H9 (cell line): ENCODE data around the gene AXIN1. TPM values are rescaled to one million over a fixed set of nuclear protein-coding genes. Genes with fewer than 3 reads are reported as not detected.

Experiments
- DNase-seq: peaks from one replicate; pipeline ENCODE4 v3.0.0-alpha.2; 2017
- H2AFZ ChIP-seq: one replicate; pipeline ENCODE4 v1.6.1; 2013; ENCODE audit warnings: mild to moderate bottlenecking, low read length, control low read depth, moderate library complexity
- H2AK5ac ChIP-seq: 2 replicates; pipeline ENCODE4 v1.6.1; 2013; ENCODE audit warnings: low read length, control low read depth, mixed read lengths; ENCODE audit not compliant: insufficient read length
- H2BK120ac ChIP-seq: one replicate; pipeline ENCODE4 v1.6.1; 2013; ENCODE audit warnings: low read depth, mild to moderate bottlenecking, low read length, control low read depth, inconsistent platforms; ENCODE audit not compliant: poor library complexity, severe bottlenecking
- H2BK12ac ChIP-seq: 2 replicates; pipeline ENCODE4 v1.6.1; 2013; ENCODE audit warnings: low read length, control low read depth, mixed read lengths, low read depth; ENCODE audit not compliant: insufficient read length
- H2BK15ac ChIP-seq: 2 replicates; pipeline ENCODE4 v1.6.1; 2013; ENCODE audit warnings: low read depth, low read length, control low read depth
- H2BK20ac ChIP-seq: one replicate; pipeline ENCODE4 v1.6.1; 2013; ENCODE audit warnings: low read depth, mild to moderate bottlenecking, low read length, control low read depth, inconsistent platforms; ENCODE audit not compliant: poor library complexity, severe bottlenecking
- H2BK5ac ChIP-seq: 2 replicates; pipeline ENCODE4 v1.6.1; 2013; ENCODE audit warnings: low read length, control low read depth, mixed read lengths; ENCODE audit not compliant: insufficient read length
- H3K14ac ChIP-seq: 2 replicates; pipeline ENCODE4 v1.6.1; 2013; ENCODE audit warnings: low read length, control low read depth; ENCODE audit not compliant: insufficient read depth
- H3K18ac ChIP-seq: 2 replicates; pipeline ENCODE4 v1.6.1; 2013; ENCODE audit warnings: low read depth, mild to moderate bottlenecking, mixed read lengths, low read length, control low read depth; ENCODE audit not compliant: insufficient read length
- H3K23ac ChIP-seq: 2 replicates; pipeline ENCODE4 v1.6.1; 2013; ENCODE audit warnings: low read length, control low read depth, mixed read lengths, low read depth; ENCODE audit not compliant: insufficient read length
- H3K23me2 ChIP-seq: 2 replicates; pipeline ENCODE4 v1.6.1; 2013; ENCODE audit warnings: low read depth, mild to moderate bottlenecking, mixed read lengths, low read length, control low read depth; ENCODE audit not compliant: insufficient read length, poor library complexity, severe bottlenecking
- H3K27ac ChIP-seq: 2 replicates; pipeline ENCODE4 v1.5.1; 2013; ENCODE audit warnings: low read length, control low read depth, mixed read lengths, low read depth; ENCODE audit not compliant: insufficient read length
- H3K27me3 ChIP-seq: 2 replicates; pipeline ENCODE4 v1.6.1; 2013; ENCODE audit warnings: low read length, control low read depth, inconsistent platforms; ENCODE audit not compliant: insufficient read depth
- H3K4ac ChIP-seq: 2 replicates; pipeline ENCODE4 v1.6.1; 2013; ENCODE audit warnings: low read depth, mild to moderate bottlenecking, control low read depth, inconsistent platforms, low read length, moderate library complexity
- H3K4me1 ChIP-seq: 2 replicates; pipeline ENCODE4 v1.6.1; 2013; ENCODE audit warnings: low read length, control low read depth, inconsistent platforms; ENCODE audit not compliant: insufficient read depth
- H3K4me2 ChIP-seq: 2 replicates; pipeline ENCODE4 v1.6.1; 2013; ENCODE audit warnings: low read length, control low read depth, mixed read lengths; ENCODE audit not compliant: insufficient read length, insufficient read depth
- H3K56ac ChIP-seq: 2 replicates; pipeline ENCODE4 v1.6.1; 2013; ENCODE audit warnings: low read depth, mild to moderate bottlenecking, mixed read lengths, low read length, control low read depth; ENCODE audit not compliant: insufficient read length
- H3K79me1 ChIP-seq: 2 replicates; pipeline ENCODE4 v1.6.1; 2013; ENCODE audit warnings: low read depth, mild to moderate bottlenecking, moderate library complexity, low read length, control low read depth, inconsistent platforms; ENCODE audit not compliant: insufficient read depth, poor library complexity, severe bottlenecking
- H3K79me2 ChIP-seq: 2 replicates; pipeline ENCODE4 v1.6.1; 2013; ENCODE audit warnings: low read length, control low read depth, inconsistent platforms; ENCODE audit not compliant: insufficient read depth
- H3K9ac ChIP-seq: 2 replicates; pipeline ENCODE4 v1.6.1; 2013; ENCODE audit warnings: low read length, control low read depth, mixed read lengths; ENCODE audit not compliant: insufficient read length; ENCODE audit errors: extremely low read depth
- H3K9me3 ChIP-seq: one replicate; pipeline ENCODE4 v1.6.1; 2013; ENCODE audit warnings: low read depth, low read length, inconsistent platforms; ENCODE audit not compliant: control insufficient read depth
- H3T11ph ChIP-seq: one replicate; pipeline ENCODE4 v1.6.1; 2013; ENCODE audit warnings: mild to moderate bottlenecking, low read length, control low read depth, inconsistent platforms
- H4K20me1 ChIP-seq: one replicate; pipeline ENCODE4 v1.6.1; 2013; ENCODE audit not compliant: control insufficient read depth, insufficient read length, insufficient read depth
- H4K5ac ChIP-seq: 2 replicates; pipeline ENCODE4 v1.6.1; 2013; ENCODE audit warnings: low read depth, mild to moderate bottlenecking, mixed read lengths, low read length, control low read depth; ENCODE audit not compliant: insufficient read length
- H4K8ac ChIP-seq: replicated peaks from 2 replicates; pipeline ENCODE4 v1.6.1; 2013; ENCODE audit warnings: low read length, control low read depth, mixed read lengths, low read depth; ENCODE audit not compliant: insufficient read length
- H4K91ac ChIP-seq: 2 replicates; pipeline ENCODE4 v1.6.1; 2013; ENCODE audit warnings: low read depth, mild to moderate bottlenecking, moderate library complexity, mixed read lengths, low read length, control low read depth; ENCODE audit not compliant: insufficient read length
- H3K27ac Mint-ChIP-seq, 3 experiments: 2 replicates in 2 of 3; 3 replicates in 1 of 3; pipeline ENCODE4 v1.8.0; 2020 to 2021; ENCODE audit warnings: mixed read lengths in 3 of 3, mild to moderate bottlenecking in 1 of 3, moderate library complexity in 1 of 3
- H3K27me3 Mint-ChIP-seq: 2 replicates; pipeline ENCODE4 v1.8.0; 2021; ENCODE audit warnings: low read depth, mild to moderate bottlenecking, moderate library complexity, mixed read lengths
- H3K36me3 Mint-ChIP-seq, 3 experiments: 2 replicates in 2 of 3; 3 replicates in 1 of 3; pipeline ENCODE4 v1.8.0; 2020 to 2021; ENCODE audit warnings: low read depth in 3 of 3, mixed read lengths in 3 of 3; ENCODE audit not compliant: insufficient read depth in 1 of 3
- H3K4me1 Mint-ChIP-seq, 2 experiments: 2 replicates each; pipeline ENCODE4 v1.8.0; 2020; ENCODE audit warnings: mixed read lengths in 2 of 2
- H3K4me3 Mint-ChIP-seq, 2 experiments: 2 replicates in 1 of 2; 3 replicates in 1 of 2; pipeline ENCODE4 v1.8.0; 2020 to 2021; ENCODE audit warnings: mild to moderate bottlenecking in 2 of 2, mixed read lengths in 2 of 2, moderate library complexity in 1 of 2
- H3K9me3 Mint-ChIP-seq, 2 experiments: 2 replicates in 1 of 2; 3 replicates in 1 of 2; pipeline ENCODE4 v1.8.0; 2020; ENCODE audit warnings: mild to moderate bottlenecking in 2 of 2, mixed read lengths in 2 of 2, moderate library complexity in 1 of 2
- WGBS: extraction: QIAGEN DNeasy Blood & Tissue Kit; methylation state at CpG from one replicate; pipeline ENCODE4 v1.1.7; 2013; ENCODE audit warnings: missing lambda C conversion rate, low lambda C conversion rate, mixed read lengths; ENCODE audit not compliant: insufficient read length; ENCODE audit errors: extremely low coverage; 5-methylcytosine and 5-hydroxymethylcytosine counted together
- total RNA-seq: library from RNA; stranded (reverse); gene quantifications from 2 replicates; pipeline ENCODE4 v1.2.1, GENCODE V29; 2021
- TF ChIP-seq, protein P1 (sequence below): fragments of 200-600 bp; sonication (generic); conservative IDR thresholded peaks from 3 replicates; pipeline ENCODE4 v1.8.0; 2021; ENCODE audit warnings: antibody characterized with exemption, mild to moderate bottlenecking

The AXIN1 gene
- total RNA-seq, 1 experiment from 2014 or later = 50.9 TPM

GRCh38 chr16:350203-350602, 2.3 kb downstream of the AXIN1 start:
- Mint-ChIP-seq H3K36me3 (peaks cover 22 to 42% (median 22%) of the 10 kb centered on the region in 3 experiments), H3K4me3 (peak overlapping the region; percentile 85 to 94; a peak in 2 of 5 replicates), H3K9me3 (no peaks in the 10 kb centered on the region), H3K27ac (no peak overlapping the region), H3K27me3 (no peaks in the 10 kb centered on the region), H3K4me1 (peaks cover 5 to 6% of the 10 kb centered on the region in 2 experiments; a peak in 3 of 4 replicates)
- Histone ChIP-seq H2BK20ac (no peak overlapping the region), H3K9ac (no peak overlapping the region), H4K91ac (no peak overlapping the region), H2BK120ac (no peak overlapping the region), H3K23me2 (peaks cover 4% of the 10 kb centered on the region), H3K9me3 (no peaks in the 10 kb centered on the region), H3K23ac (no peak overlapping the region), H2BK12ac (no peak overlapping the region), H3K27ac (no peak overlapping the region), H4K8ac (no peak overlapping the region), H2AFZ (no peak overlapping the region), H3K27me3 (no peaks in the 10 kb centered on the region), H3K4me2 (no peak overlapping the region), H4K5ac (no peak overlapping the region), H2BK5ac (no peak overlapping the region), H3K4me1 (no peaks in the 10 kb centered on the region), H3K79me1 (peaks cover 5% of the 10 kb centered on the region), H3K14ac (no peak overlapping the region), H2AK5ac (no peak overlapping the region), H2BK15ac (no peak overlapping the region), H4K20me1 (no peaks in the 10 kb centered on the region), H3T11ph (no peak overlapping the region), H3K4ac (no peak overlapping the region), H3K79me2 (peaks cover 22% of the 10 kb centered on the region; the same call in 1 of the 2 replicates), H3K18ac (no peak overlapping the region), H3K56ac (no peak overlapping the region)
- no peak for DNase-seq
- TF ChIP-seq, protein P1, sequence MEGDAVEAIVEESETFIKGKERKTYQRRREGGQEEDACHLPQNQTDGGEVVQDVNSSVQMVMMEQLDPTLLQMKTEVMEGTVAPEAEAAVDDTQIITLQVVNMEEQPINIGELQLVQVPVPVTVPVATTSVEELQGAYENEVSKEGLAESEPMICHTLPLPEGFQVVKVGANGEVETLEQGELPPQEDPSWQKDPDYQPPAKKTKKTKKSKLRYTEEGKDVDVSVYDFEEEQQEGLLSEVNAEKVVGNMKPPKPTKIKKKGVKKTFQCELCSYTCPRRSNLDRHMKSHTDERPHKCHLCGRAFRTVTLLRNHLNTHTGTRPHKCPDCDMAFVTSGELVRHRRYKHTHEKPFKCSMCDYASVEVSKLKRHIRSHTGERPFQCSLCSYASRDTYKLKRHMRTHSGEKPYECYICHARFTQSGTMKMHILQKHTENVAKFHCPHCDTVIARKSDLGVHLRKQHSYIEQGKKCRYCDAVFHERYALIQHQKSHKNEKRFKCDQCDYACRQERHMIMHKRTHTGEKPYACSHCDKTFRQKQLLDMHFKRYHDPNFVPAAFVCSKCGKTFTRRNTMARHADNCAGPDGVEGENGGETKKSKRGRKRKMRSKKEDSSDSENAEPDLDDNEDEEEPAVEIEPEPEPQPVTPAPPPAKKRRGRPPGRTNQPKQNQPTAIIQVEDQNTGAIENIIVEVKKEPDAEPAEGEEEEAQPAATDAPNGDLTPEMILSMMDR = no peak
- no CpG with 5 or more reads among the region's 8 CpGs for WGBS
